ENCODE data around the gene FBRSL1. TPM values are rescaled to one million over a fixed set of nuclear protein-coding genes. Genes with fewer than 3 reads are reported as not detected.
"Not testable (repeated sequence)": the region's sequence is repeated elsewhere in the genome, so short reads cannot be mapped to it uniquely, and the experiment has no call there.

The FBRSL1 gene
- total RNA-seq, 1 donor from 2014 or later: 58.7 TPM

DNA sequence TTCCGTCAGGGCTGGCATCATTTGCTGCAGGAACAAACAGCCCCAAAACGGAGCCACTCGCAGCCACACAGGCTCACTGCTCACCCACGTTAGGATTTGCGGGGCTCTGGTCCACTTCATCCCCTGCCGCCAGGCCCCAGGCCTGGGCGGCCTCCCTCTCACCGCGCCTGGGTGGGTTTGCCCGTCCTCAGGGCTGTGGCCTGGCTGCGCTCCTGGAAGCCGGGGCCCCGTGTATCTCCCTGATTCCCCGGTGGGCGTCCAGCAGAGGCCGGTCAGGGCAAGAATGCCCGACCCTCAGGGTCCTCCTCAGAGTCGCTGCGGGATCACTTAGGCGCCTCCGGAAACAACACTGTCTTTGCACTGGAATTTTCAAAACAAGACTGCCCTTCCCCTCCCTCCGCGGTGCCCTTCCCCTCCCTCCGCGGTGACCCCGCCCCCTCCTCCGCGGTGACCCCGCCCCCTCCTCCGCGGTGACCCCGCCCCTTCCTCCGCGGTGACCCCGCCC lies 15.7 kb upstream of the FBRSL1 start:
- Mint-ChIP-seq H3K27ac (no peak overlapping the region), H3K4me3 (no peak overlapping the region), H3K4me1 (peaks cover 57% of the 10 kb centered on the region), H3K9me3 (no peaks in the 10 kb centered on the region), H3K36me3 (ENCODE audit: low read depth) (no peaks in the 10 kb centered on the region), H3K27me3 (no peaks in the 10 kb centered on the region)
- POLR2A ChIA-PET: no interaction called here
- CTCF ChIA-PET: no interaction called here
- intact Hi-C loops (cut with micrococcal nuclease): no loop called here
- ATAC-seq (ENCODE audit: low read depth) (no peak), DNase-seq (no peak)
- no peak for TF ChIP-seq CTCF (IDR thresholded peaks at IDR 0.05)

- H3K36me3 Mint-ChIP-seq (ENCODE audit: low read depth); ATAC-seq (ENCODE audit: low read depth); CTCF ChIA-PET; DNase-seq; intact Hi-C loops (cut with micrococcal nuclease); H3K9me3 Mint-ChIP-seq; H3K27me3 Mint-ChIP-seq; H3K27ac Mint-ChIP-seq; H3K4me3 Mint-ChIP-seq; POLR2A ChIA-PET: not testable (repeated sequence)
- H3K4me1 Mint-ChIP-seq: peaks cover 56% of the 10 kb centered on the region
Measured at GRCh38 chr12:132474799-132475303, 15.1 kb upstream of the FBRSL1 start.

DNA sequence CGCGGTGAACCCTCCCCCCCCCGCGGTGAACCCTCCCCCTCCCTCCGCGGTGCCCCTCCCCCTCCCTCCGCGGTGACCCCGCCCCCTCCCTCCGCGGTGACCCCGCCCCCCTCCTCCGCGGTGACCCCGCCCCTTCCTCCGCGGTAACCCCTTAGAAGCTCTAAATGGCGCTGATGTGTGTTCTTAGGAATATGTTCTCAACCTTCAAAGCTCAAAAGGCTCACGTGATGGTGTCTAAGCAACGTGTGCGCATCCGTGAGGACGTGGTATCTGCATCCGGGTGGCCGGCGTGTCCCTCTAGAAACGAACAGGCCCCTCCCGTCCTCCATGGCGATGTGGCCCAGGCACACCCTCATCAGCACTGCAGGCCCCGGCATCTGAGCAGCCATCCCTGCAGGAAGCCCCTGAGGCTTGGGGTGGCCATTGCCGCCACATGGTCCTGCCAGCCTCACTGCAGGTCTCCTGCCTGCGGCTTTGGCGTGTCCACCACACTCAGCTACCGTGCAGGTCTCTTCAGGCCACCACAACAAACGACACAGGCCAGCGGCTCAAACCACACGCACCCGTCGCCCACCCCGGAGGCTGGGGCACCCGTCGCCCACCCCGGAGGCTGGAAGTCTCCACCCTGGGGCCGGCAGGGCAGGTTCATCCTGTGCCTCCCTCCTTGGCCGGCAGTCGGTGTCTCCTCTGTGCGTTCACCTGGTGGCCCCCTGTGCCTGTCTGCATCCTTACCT lies 14.5 kb upstream of the FBRSL1 start:
- intact Hi-C loops (cut with micrococcal nuclease): no loop called here
- Mint-ChIP-seq H3K27me3 (no peaks in the 10 kb centered on the region), H3K9me3 (no peaks in the 10 kb centered on the region), H3K4me3 (peak overlapping the region; percentile 24), H3K4me1 (peaks cover 50% of the 10 kb centered on the region), H3K36me3 (ENCODE audit: low read depth) (no peaks in the 10 kb centered on the region), H3K27ac (no peak overlapping the region)
- CTCF ChIA-PET: no interaction called here
- DNase-seq (no peak), ATAC-seq (ENCODE audit: low read depth) (no peak)
- TF ChIP-seq CTCF (IDR thresholded peaks at IDR 0.05): no peak
- POLR2A ChIA-PET: no interaction called here

GRCh38 chr12:132476038-132476414 lies 13.9 kb upstream of the FBRSL1 start:
- DNase-seq (no peak), ATAC-seq (ENCODE audit: low read depth) (no peak)
- no peaks in the 10 kb centered on the region for H3K36me3 Mint-ChIP-seq (ENCODE audit: low read depth)
- intact Hi-C loops (cut with micrococcal nuclease): no loop called here
- POLR2A ChIA-PET: interaction anchor here (1.1 kb wide), 1 partner anchor 13 kb away, joined by 6 read pairs; no protein-coding TSS in a partner anchor
- no peaks in the 10 kb centered on the region for H3K27me3 Mint-ChIP-seq
- no peak overlapping the region for H3K4me3 Mint-ChIP-seq
- CTCF ChIA-PET: no interaction called here
- H3K9me3 Mint-ChIP-seq: no peaks in the 10 kb centered on the region
- H3K27ac Mint-ChIP-seq: no peak overlapping the region
- peaks cover 47% of the 10 kb centered on the region for H3K4me1 Mint-ChIP-seq
- no peak for TF ChIP-seq CTCF (IDR thresholded peaks at IDR 0.05)

- H3K27me3 Mint-ChIP-seq: no peaks in the 10 kb centered on the region
- no peak overlapping the region for H3K4me3 Mint-ChIP-seq
- DNase-seq: no peak
- H3K36me3 Mint-ChIP-seq (ENCODE audit: low read depth): no peaks in the 10 kb centered on the region
- ATAC-seq (ENCODE audit: low read depth): no peak
- CTCF ChIA-PET: no interaction called here
- peaks cover 47% of the 10 kb centered on the region for H3K4me1 Mint-ChIP-seq
- no peak for TF ChIP-seq CTCF (IDR thresholded peaks at IDR 0.05)
- POLR2A ChIA-PET: interaction anchor here (0.9 to 1.1 kb wide), 2 partner anchors 12 to 42 kb away, joined by 4 to 6 read pairs; no protein-coding TSS in a partner anchor
- H3K27ac Mint-ChIP-seq: no peak overlapping the region
- intact Hi-C loops (cut with micrococcal nuclease): no loop called here
- H3K9me3 Mint-ChIP-seq: no peaks in the 10 kb centered on the region
Measured at GRCh38 chr12:132476421-132476820, 13.5 kb upstream of the FBRSL1 start.
